A549 (cell line): ENCODE data around the gene PRLR. TPM values are rescaled to one million over a fixed set of nuclear protein-coding genes. Genes with fewer than 3 reads are reported as not detected.

ENCODE experiments used
- ATAC-seq, 2 experiments: fragments of 200-7000 bp in 1 of 2; fragments of >200 bp in 1 of 2; cut with Nextera tagmentation in 1 of 2; cut with Tn5 transposase in 1 of 2; 3 replicates each; pipeline versions ENCODE4 v1.8.0 to v1.9.1; 2018 to 2020; ENCODE audit warnings: mild to moderate bottlenecking in 1 of 2, moderate library complexity in 1 of 2
- CTCF ChIA-PET: fragments of 300-600 bp; sonication (Branson Sonifier 250); formaldehyde crosslinking; extraction: SDS; loops from one replicate; lab custom pipeline; 2021; ENCODE audit warnings: antibody characterized with exemption, inconsistent platforms; lab: Yijun Ruan, JAX
- POLR2A ChIA-PET: fragments of 350-600 bp; formaldehyde crosslinking; extraction: SDS; loops from one replicate; lab custom pipeline; 2021; ENCODE audit warnings: antibody characterized with exemption, inconsistent platforms; lab: Yijun Ruan, JAX
- DNase-seq, 2 experiments: peaks; one replicate each; pipeline versions ENCODE4 v3.0.0 to v3.0.0-alpha.2; 2011 to 2016; ENCODE audit warnings: low read depth in 1 of 2, low spot score in 1 of 2
- FAIRE-seq: peaks from 2 replicates; lab custom pipeline; 2011; peaks lifted over from hg19 to GRCh38; lab: Jason Lieb, UNC
- H3K27ac ChIP-seq, 2 experiments: fragments of >200 bp; sonication (Bioruptor Twin); formaldehyde crosslinking; 3 replicates each; pipeline ENCODE4 v1.5.1; 2016 to 2017
- H3K4me1 ChIP-seq: fragments of >200 bp; sonication (Bioruptor Twin); formaldehyde crosslinking; 3 replicates; pipeline ENCODE4 v1.6.1; 2016
- H3K4me2 ChIP-seq: fragments of >200 bp; sonication (Bioruptor Twin); formaldehyde crosslinking; 3 replicates; pipeline ENCODE4 v1.6.1; 2016
- H3K4me3 ChIP-seq: fragments of >200 bp; sonication (Bioruptor Twin); formaldehyde crosslinking; 3 replicates; pipeline ENCODE4 v1.5.1; 2016
- H3K9me3 ChIP-seq: fragments of >200 bp; sonication (Bioruptor Twin); formaldehyde crosslinking; 3 replicates; pipeline ENCODE4 v1.6.1; 2016
- BCL3 ChIP-seq: fragments of >200 bp; sonication (Bioruptor Twin); formaldehyde crosslinking; IDR thresholded peaks from 3 replicates; pipeline ENCODE4 v1.6.1; 2016
- EHF ChIP-seq: fragments of 250-450 bp; sonication (Bioruptor Pico); IDR thresholded peaks from 2 replicates; pipeline ENCODE4 v1.5.0; 2020; ENCODE audit warnings: mild to moderate bottlenecking
- EHMT2 ChIP-seq: fragments of 200-600 bp; sonication (generic); IDR thresholded peaks from 2 replicates; pipeline ENCODE4 v1.6.1; 2016; ENCODE audit warnings: antibody characterized with exemption, low read depth, mild to moderate bottlenecking, moderate library complexity
- FOSL2 ChIP-seq, 2 experiments: fragments of 450-650 bp in 1 of 2; fragments of >200 bp in 1 of 2; sonication (Bioruptor Twin) in 1 of 2; formaldehyde crosslinking; IDR thresholded peaks; 2 replicates each; pipeline versions ENCODE4 v1.5.0 to v1.6.1; 2016 to 2020; ENCODE audit warnings: mild to moderate bottlenecking in 1 of 2, moderate library complexity in 1 of 2
- HOXB5 ChIP-seq: fragments of 250-450 bp; sonication (Bioruptor Pico); IDR thresholded peaks from 2 replicates; pipeline ENCODE4 v1.5.0; 2020; ENCODE audit warnings: mild to moderate bottlenecking, moderate library complexity
- MYC ChIP-seq: IDR thresholded peaks from 2 replicates; pipeline ENCODE4 v1.6.1; 2012; ENCODE audit warnings: mild to moderate bottlenecking, inconsistent platforms, low read length, improper control_type of control experiment, borderline replicate concordance
- RAD21 ChIP-seq, 2 experiments: fragments of >200 bp in 1 of 2; sonication (Bioruptor Twin) in 1 of 2; formaldehyde crosslinking in 1 of 2; IDR thresholded peaks in 1 of 2; conservative IDR thresholded peaks in 1 of 2; 2 replicates in 1 of 2; 3 replicates in 1 of 2; pipeline ENCODE4 v1.6.1; 2012 to 2018; ENCODE audit warnings: inconsistent platforms in 1 of 2
- WGBS: methylation state at CpG from one replicate; pipeline ENCODE4 v1.1.6; 2017; ENCODE audit errors: missing lambda C conversion rate; 5-methylcytosine and 5-hydroxymethylcytosine counted together
- polyA plus RNA-seq, 4 experiments: library from polyadenylated mRNA; depleted of rRNA in 3 of 4; stranded (reverse); fragments of >200 nt; fragmentation: RNase III in 1 of 4; extraction: RNeasy Plus Mini Kit Qiagen cat#74134 plus additional on column Dnase treatment in 1 of 4; gene quantifications; 2 replicates in 3 of 4; 3 replicates in 1 of 4; pipeline ENCODE4 v1.2.3, GENCODE V29; 2011 to 2017

Gene PRLR
- polyA plus RNA-seq, 2 of the 4 experiments (the other 2 are of a cell fraction): 0.09 TPM; not detected in 1

GRCh38 chr5:35001842-35002241 lies 228.4 kb downstream of the PRLR start:
- DNase-seq (no peak), FAIRE-seq (no peak), ATAC-seq (no peak)
- Histone ChIP-seq H3K4me1 (no peaks in the 10 kb centered on the region; the same call in 2 of the 3 replicates), H3K27ac (no peak overlapping the region), H3K9me3 (no peaks in the 10 kb centered on the region), H3K4me2 (no peak overlapping the region), H3K4me3 (no peak overlapping the region)
- TF ChIP-seq HOXB5 (CRISPR knock-in tag) (no peak), BCL3 (no peak), FOSL2 (IDR thresholded peaks at IDR 0.05) (no peak), FOSL2 (CRISPR knock-in tag; IDR thresholded peaks at IDR 0.05) (no peak), RAD21 (conservative IDR thresholded peaks at IDR 0.05 in 1 of 2, IDR thresholded peaks at IDR 0.05 in 1 of 2) (no peak), MYC (no peak), EHF (CRISPR knock-in tag) (no peak), EHMT2 (no peak)
- CTCF ChIA-PET: interaction anchor here (0.7 to 7.6 kb wide), 7 partner anchors 9 to 537 kb away, joined by 3 to 54 read pairs (median 21); no protein-coding TSS in a partner anchor
- 19% methylated on average over 3 of the region's 3 CpGs for WGBS
- POLR2A ChIA-PET: no interaction called here

Other genes starting within 250 kb of the PRLR start
- gene AGXT2, start 182.5 kb downstream of the PRLR start, polyA plus RNA-seq (2011; rRNA removed): not detected in 2 replicates
- gene AGXT2, start 182.5 kb downstream of the PRLR start, polyA plus RNA-seq (2017; fragmentation: RNase III; extraction: RNeasy Plus Mini Kit Qiagen cat#74134 plus additional on column Dnase treatment): not detected in 3 replicates